ENCODE results near the gene TOB1.

DNA sequence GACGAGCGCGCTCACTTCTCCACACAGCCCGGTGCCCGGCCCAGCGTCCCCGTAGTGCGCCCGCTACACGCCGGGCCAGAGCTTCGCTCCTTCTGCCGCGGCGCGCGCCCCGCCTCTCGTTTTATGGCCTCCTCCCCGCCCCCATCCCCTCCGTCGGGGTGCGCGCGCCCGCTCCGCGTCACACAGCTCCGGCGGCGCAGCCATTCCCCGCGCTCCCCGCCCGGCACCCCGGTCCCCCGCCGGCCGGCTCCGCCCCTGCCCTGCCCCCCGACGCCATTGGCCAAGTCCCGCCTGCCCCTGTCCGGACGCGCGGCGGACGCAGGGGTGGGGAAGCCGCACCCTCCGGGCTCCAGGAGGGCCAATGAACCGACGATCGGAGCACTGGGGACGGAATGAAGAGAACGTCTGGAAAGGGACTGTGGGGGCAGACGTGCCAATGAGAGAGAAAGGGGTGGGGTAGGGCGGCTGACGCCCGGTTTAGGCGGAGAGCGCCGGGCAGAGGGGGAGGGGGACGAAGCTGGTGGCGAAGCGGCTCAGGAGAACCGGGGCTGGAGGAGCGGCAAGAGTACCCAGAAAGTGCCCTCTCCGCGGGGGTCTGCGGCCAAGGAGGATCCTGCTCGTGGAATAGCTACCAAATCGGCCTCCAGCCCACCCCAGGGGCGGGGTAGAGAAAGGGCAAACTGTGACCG lies at the start of gene TOB1:
- TF ChIP-seq, protein P1, sequence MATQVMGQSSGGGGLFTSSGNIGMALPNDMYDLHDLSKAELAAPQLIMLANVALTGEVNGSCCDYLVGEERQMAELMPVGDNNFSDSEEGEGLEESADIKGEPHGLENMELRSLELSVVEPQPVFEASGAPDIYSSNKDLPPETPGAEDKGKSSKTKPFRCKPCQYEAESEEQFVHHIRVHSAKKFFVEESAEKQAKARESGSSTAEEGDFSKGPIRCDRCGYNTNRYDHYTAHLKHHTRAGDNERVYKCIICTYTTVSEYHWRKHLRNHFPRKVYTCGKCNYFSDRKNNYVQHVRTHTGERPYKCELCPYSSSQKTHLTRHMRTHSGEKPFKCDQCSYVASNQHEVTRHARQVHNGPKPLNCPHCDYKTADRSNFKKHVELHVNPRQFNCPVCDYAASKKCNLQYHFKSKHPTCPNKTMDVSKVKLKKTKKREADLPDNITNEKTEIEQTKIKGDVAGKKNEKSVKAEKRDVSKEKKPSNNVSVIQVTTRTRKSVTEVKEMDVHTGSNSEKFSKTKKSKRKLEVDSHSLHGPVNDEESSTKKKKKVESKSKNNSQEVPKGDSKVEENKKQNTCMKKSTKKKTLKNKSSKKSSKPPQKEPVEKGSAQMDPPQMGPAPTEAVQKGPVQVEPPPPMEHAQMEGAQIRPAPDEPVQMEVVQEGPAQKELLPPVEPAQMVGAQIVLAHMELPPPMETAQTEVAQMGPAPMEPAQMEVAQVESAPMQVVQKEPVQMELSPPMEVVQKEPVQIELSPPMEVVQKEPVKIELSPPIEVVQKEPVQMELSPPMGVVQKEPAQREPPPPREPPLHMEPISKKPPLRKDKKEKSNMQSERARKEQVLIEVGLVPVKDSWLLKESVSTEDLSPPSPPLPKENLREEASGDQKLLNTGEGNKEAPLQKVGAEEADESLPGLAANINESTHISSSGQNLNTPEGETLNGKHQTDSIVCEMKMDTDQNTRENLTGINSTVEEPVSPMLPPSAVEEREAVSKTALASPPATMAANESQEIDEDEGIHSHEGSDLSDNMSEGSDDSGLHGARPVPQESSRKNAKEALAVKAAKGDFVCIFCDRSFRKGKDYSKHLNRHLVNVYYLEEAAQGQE (IDR thresholded peaks at IDR 0.05; ENCODE audit: insufficient read depth in 1 of 2, low read depth in 2 of 2, low read length in 2 of 2) = peak; percentile 43 to 65; a peak in 1 of 4 replicates
- TF ChIP-seq POLR2AphosphoS5 (IDR thresholded peaks at IDR 0.05; ENCODE audit: low read depth, low read length) = peak; percentile 99
- 0 out of 2 replicates have a peak, but pooled peaks have one; percentile 66 for TF ChIP-seq SIN3A (IDR thresholded peaks at IDR 0.05; ENCODE audit: borderline replicate concordance, insufficient read depth, low read length)
